ENCODE data around the gene ZNF70.

DNA sequence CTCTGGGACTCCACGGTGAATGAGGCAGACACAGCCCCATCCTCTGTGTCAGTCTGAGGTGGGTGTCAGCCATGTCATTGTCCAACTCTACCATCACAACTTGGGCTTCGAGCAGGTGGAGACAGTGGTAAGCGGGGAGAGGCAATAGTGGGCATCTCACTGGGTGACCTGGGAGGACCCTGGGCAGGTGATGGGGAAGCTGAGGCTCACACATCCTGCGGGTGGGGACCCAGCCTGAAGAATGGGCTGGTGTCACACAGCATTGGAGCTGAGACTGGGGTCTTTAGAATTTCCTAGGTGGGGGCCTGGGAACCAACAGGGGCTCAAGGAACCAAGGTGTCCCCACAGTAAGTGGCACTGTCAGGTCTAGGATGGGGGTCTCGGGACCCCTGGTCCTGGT, 28.8 kb upstream of the ZNF70 start:
- TF ChIP-seq, protein P1, sequence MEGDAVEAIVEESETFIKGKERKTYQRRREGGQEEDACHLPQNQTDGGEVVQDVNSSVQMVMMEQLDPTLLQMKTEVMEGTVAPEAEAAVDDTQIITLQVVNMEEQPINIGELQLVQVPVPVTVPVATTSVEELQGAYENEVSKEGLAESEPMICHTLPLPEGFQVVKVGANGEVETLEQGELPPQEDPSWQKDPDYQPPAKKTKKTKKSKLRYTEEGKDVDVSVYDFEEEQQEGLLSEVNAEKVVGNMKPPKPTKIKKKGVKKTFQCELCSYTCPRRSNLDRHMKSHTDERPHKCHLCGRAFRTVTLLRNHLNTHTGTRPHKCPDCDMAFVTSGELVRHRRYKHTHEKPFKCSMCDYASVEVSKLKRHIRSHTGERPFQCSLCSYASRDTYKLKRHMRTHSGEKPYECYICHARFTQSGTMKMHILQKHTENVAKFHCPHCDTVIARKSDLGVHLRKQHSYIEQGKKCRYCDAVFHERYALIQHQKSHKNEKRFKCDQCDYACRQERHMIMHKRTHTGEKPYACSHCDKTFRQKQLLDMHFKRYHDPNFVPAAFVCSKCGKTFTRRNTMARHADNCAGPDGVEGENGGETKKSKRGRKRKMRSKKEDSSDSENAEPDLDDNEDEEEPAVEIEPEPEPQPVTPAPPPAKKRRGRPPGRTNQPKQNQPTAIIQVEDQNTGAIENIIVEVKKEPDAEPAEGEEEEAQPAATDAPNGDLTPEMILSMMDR (IDR thresholded peaks at IDR 0.05): no peak
- TF ChIP-seq POLR2A (IDR thresholded peaks at IDR 0.05): no peak

Data from right lobe of liver (tissue), 4 donors.